ENCODE data around the gene DPH3.

The DPH3 gene

GRCh38 chr3:16255326-16255725 is 9.4 kb downstream of the DPH3 start:
- no peak for DNase-seq (ENCODE audit: low read depth)

- DNase-seq (ENCODE audit: low read depth) = no peak
Measured at GRCh38 chr3:16254916-16255315, 9.8 kb downstream of the DPH3 start.

GRCh38 chr3:16253601-16254000 is 11.1 kb downstream of the DPH3 start:
- peak; percentile 73 for DNase-seq (ENCODE audit: low read depth)

GRCh38 chr3:16252988-16253387 is 11.8 kb downstream of the DPH3 start:
- no peak for DNase-seq (ENCODE audit: low read depth)

- no peak for DNase-seq (ENCODE audit: low read depth)
Measured at GRCh38 chr3:16252243-16252978, 12.3 kb downstream of the DPH3 start.

- no peak for DNase-seq (ENCODE audit: low read depth)
Measured at GRCh38 chr3:16251316-16252085, 13.2 kb downstream of the DPH3 start.

GRCh38 chr3:16249886-16250285 is 14.9 kb downstream of the DPH3 start:
- no peak for DNase-seq (ENCODE audit: low read depth)

- DNase-seq (ENCODE audit: low read depth) = peak; percentile 47
Measured at GRCh38 chr3:16249336-16249735, 15.4 kb downstream of the DPH3 start.

GRCh38 chr3:16248556-16248955 is 16.2 kb downstream of the DPH3 start:
- DNase-seq (ENCODE audit: low read depth) = no peak

GRCh38 chr3:16247282-16248061 is 17.3 kb downstream of the DPH3 start:
- peak; percentile 75 for DNase-seq (ENCODE audit: low read depth)

GRCh38 chr3:16245609-16246008 is 19.1 kb downstream of the DPH3 start:
- no peak for DNase-seq (ENCODE audit: low read depth)

- DNase-seq (ENCODE audit: low read depth) = peak; percentile 32
Measured at GRCh38 chr3:16243706-16244490, 20.8 kb downstream of the DPH3 start.

- no peak for DNase-seq (ENCODE audit: low read depth)
Measured at GRCh38 chr3:16242177-16242576, 22.6 kb downstream of the DPH3 start.

- no peak for DNase-seq (ENCODE audit: low read depth)
Measured at GRCh38 chr3:16241225-16241624, 23.5 kb downstream of the DPH3 start.

- peak; percentile 86 for DNase-seq (ENCODE audit: low read depth)
Measured at GRCh38 chr3:16240229-16241023, 24.3 kb downstream of the DPH3 start.

- DNase-seq (ENCODE audit: low read depth) = no peak
Measured at GRCh38 chr3:16239780-16240179, 25.0 kb downstream of the DPH3 start.

- DNase-seq (ENCODE audit: low read depth) = no peak
Measured at GRCh38 chr3:16239086-16239770, 25.5 kb downstream of the DPH3 start.

GRCh38 chr3:16236856-16237393 is 27.8 kb downstream of the DPH3 start:
- no peak for DNase-seq (ENCODE audit: low read depth)

GRCh38 chr3:16236030-16236639 is 28.6 kb downstream of the DPH3 start:
- no peak for DNase-seq (ENCODE audit: low read depth)

GRCh38 chr3:16234281-16234680 is 30.5 kb downstream of the DPH3 start:
- no peak for DNase-seq (ENCODE audit: low read depth)
